Measurements from ENCODE around the gene P2RX1. TPM values are rescaled to one million over a fixed set of nuclear protein-coding genes. Genes with fewer than 3 reads are reported as not detected.

P2RX1 gene
- total and polyA plus RNA-seq, 7 donors: 0.46 to 55.9 (median 4.3) TPM

GRCh38 chr17:3947318-3947810 is 31.1 kb upstream of the P2RX1 start:
- H3K9me3 ChIP-seq: no peaks in the 10 kb centered on the region
- 96% methylated on average over 43 of the region's 43 CpGs for WGBS, 2 donors
- no peak for TF ChIP-seq CTCF (IDR thresholded peaks at IDR 0.05)
- no peak for TF ChIP-seq POLR2AphosphoS5 (IDR thresholded peaks at IDR 0.05)
- no peak for TF ChIP-seq EP300 (IDR thresholded peaks at IDR 0.05)
- TF ChIP-seq POLR2A (IDR thresholded peaks at IDR 0.05): no peak
- no peak overlapping the region for H3K4me3 ChIP-seq
- no peaks in the 10 kb centered on the region for H3K27me3 ChIP-seq
- peaks cover 0 to 18% (median 16%) of the 10 kb centered on the region in 4 donors for H3K4me1 ChIP-seq
- no peak for DNase-seq
- intact Hi-C loops (cut with DNase I): loop anchor here (5.0 kb wide), 1 partner anchor 55 kb away; the partner anchor contains the start of gene CAMKK1
- no peaks in the 10 kb centered on the region for H3K36me3 ChIP-seq
- H3K27ac ChIP-seq: no peak overlapping the region

- WGBS, 2 donors: 76 to 86% methylated on average over 5 of the region's 5 CpGs
- no peak for DNase-seq
- no peak overlapping the region for H3K27ac ChIP-seq
- H3K36me3 ChIP-seq: no peaks in the 10 kb centered on the region
- TF ChIP-seq EP300 (IDR thresholded peaks at IDR 0.05) (no peak), POLR2AphosphoS5 (IDR thresholded peaks at IDR 0.05) (no peak), CTCF (IDR thresholded peaks at IDR 0.05) (no peak), POLR2A (IDR thresholded peaks at IDR 0.05) (no peak)
- intact Hi-C loops (cut with DNase I): loop anchor here (5.0 kb wide), 1 partner anchor 54 kb away; the partner anchor contains the start of gene CAMKK1
- peaks cover 0 to 18% (median 16%) of the 10 kb centered on the region in 4 donors for H3K4me1 ChIP-seq
- no peak overlapping the region for H3K4me3 ChIP-seq
- no peaks in the 10 kb centered on the region for H3K9me3 ChIP-seq
- H3K27me3 ChIP-seq: no peaks in the 10 kb centered on the region
Observed at GRCh38 chr17:3946711-3947235, 30.5 kb upstream of the P2RX1 start.

- 71 to 86% methylated on average over 68 of the region's 68 CpGs for WGBS, 2 donors
- peak; percentile 86 for DNase-seq
- H3K27ac ChIP-seq: peak overlapping the region; percentile 33 to 62 (median 48)
- intact Hi-C loops (cut with DNase I): loop anchor here (5.0 kb wide), 1 partner anchor 52 kb away; the partner anchor contains the start of gene CAMKK1
- peaks cover 0 to 18% (median 16%) of the 10 kb centered on the region in 4 donors for H3K4me1 ChIP-seq
- no peaks in the 10 kb centered on the region for H3K27me3 ChIP-seq
- H3K4me3 ChIP-seq: peak overlapping the region; percentile 31 to 57 (median 48)
- no peaks in the 10 kb centered on the region for H3K9me3 ChIP-seq
- H3K36me3 ChIP-seq: no peaks in the 10 kb centered on the region
- TF ChIP-seq POLR2AphosphoS5 (IDR thresholded peaks at IDR 0.05) (peak in 2 of 4 donors; percentile 20 to 48), POLR2A (IDR thresholded peaks at IDR 0.05) (no peak)
Observed at GRCh38 chr17:3944485-3945388, 28.5 kb upstream of the P2RX1 start.

- Histone ChIP-seq H3K36me3 (no peaks in the 10 kb centered on the region), H3K27me3 (no peaks in the 10 kb centered on the region), H3K4me1 (peaks cover 0 to 18% (median 16%) of the 10 kb centered on the region in 4 donors), H3K27ac (no peak overlapping the region), H3K9me3 (no peaks in the 10 kb centered on the region), H3K4me3 (peak overlapping the region in 1 of 4 donors; percentile 57)
- DNase-seq: no peak
- WGBS, 2 donors: 91 to 96% methylated on average over 23 of the region's 23 CpGs
- TF ChIP-seq POLR2A (IDR thresholded peaks at IDR 0.05) (no peak), EP300 (IDR thresholded peaks at IDR 0.05) (no peak), POLR2AphosphoS5 (IDR thresholded peaks at IDR 0.05) (no peak), CTCF (IDR thresholded peaks at IDR 0.05) (no peak)
- intact Hi-C loops (cut with DNase I): no loop called here
Observed at GRCh38 chr17:3943240-3943891, 27.1 kb upstream of the P2RX1 start.
